ENCODE results near the gene NUDT8.

The NUDT8 gene

GRCh38 chr11:67584881-67585873 lies 44.6 kb downstream of the NUDT8 start:
- DNase-seq = no peak

GRCh38 chr11:67584205-67584880 lies 45.4 kb downstream of the NUDT8 start:
- peak; percentile 22 for DNase-seq

GRCh38 chr11:67583247-67584204 lies 46.2 kb downstream of the NUDT8 start, which contains the start of gene GSTP1:
TSS of gene GSTP1 (plus strand) at chr11:67583812. CDS start at chr11:67583844, 32 bp downstream.
- peak; percentile 45 for DNase-seq

DNA sequence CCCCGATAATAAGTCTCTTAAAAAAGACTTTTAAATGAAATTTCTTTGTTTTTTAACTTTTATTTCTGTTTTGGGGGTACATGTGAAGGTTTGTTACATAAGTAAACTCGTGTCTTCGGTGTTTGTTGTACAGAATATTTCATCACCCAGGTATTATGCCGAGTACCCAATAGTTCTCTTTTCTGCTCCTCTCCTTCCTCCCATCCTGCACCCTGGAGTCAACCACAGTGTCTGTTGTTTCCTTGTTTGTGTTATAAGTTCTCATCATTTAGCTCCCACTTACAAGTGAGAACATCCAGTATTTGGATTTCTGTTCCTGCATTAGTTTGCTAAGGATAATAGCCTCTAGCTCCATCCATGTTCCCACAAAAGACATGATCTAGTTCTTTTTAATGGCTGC lies 47.7 kb downstream of the NUDT8 start:
- DNase-seq = no peak

DNA sequence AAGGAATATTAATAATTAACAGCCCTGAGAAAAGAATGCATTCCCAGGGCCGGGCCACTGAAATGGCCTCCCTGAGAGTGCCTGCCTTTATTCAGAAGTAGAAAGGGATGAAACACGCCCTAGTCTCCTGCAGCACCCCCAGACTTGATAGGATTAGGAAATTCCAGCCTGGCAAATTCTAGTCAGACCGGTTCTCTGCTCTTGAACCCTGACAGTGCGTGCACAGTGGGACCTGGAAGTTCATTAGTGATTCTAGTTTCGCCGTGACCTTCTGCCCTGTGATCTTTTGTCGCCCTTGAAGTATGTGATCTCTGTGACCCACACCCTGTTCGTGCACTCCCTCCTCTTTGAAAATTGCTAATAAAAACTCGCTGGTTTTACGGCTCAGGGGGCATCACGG lies 48.3 kb downstream of the NUDT8 start:
- DNase-seq = peak; percentile 10

DNA sequence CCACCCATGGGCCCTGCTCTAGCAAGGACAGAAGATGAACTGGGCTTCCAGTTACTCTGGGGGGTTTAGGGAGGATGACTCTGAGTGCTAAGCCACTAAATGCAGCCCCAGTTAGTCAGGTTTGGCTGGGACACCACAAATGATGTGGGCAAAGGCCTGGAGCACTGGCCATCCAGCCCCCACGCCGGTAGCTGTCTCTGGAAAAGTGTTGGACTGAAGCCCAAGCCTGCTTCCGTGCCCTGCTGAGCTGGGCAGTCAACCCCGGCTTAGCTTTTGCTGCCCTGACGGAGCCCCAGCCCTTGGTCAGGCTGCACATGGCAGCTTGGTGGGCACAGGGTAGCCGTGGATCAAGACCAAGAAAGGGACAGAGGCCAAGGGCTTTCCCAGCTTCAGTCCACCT lies 51.8 kb downstream of the NUDT8 start:
- DNase-seq = no peak

All from NCI-H1417 treated with DMSO at 0.1 percent for 48 hours (cell line).